Measurements from ENCODE around the gene HMGB1. TPM values are rescaled to one million over a fixed set of nuclear protein-coding genes. Genes with fewer than 3 reads are reported as not detected.

Gene HMGB1
- total RNA-seq (74.0 and 145 TPM in 2 replicates), polyA plus RNA-seq (267 and 457 TPM in 2 replicates), polyA minus RNA-seq (ENCODE audit: low replicate concordance) (6.7 and 9.1 TPM in 2 replicates)
- polyA plus RNA-seq (2012), result 259 and 484 TPM in 2 replicates

- peaks cover 2% of the 10 kb centered on the region for H3K4me1 ChIP-seq (ENCODE audit: control insufficient read depth, extremely low read depth, insufficient read depth, low read length)
- no peaks in the 10 kb centered on the region for H3K9me3 ChIP-seq (ENCODE audit: control insufficient read depth, insufficient read depth, low read depth, low read length)
- H3K79me2 ChIP-seq (ENCODE audit: control insufficient read depth, insufficient read depth, low read length), result peaks cover 26% of the 10 kb centered on the region
- no peaks in the 10 kb centered on the region for H3K27me3 ChIP-seq (ENCODE audit: control insufficient read depth, insufficient read depth, low read length)
- H3K4me3 ChIP-seq (replicated peaks in 1 of 4; ENCODE audit: control extremely low read depth in 1 of 4, insufficient read depth in 1 of 4, low read depth in 3 of 4, low read length in 4 of 4), result peak within 1 kb of the TSS; percentile 48 to 74 (median 59)
- peak within 1 kb of the TSS; percentile 87 for H3K4me2 ChIP-seq (ENCODE audit: extremely low read depth, insufficient read depth, low read length)
- TF ChIP-seq, protein P1, sequence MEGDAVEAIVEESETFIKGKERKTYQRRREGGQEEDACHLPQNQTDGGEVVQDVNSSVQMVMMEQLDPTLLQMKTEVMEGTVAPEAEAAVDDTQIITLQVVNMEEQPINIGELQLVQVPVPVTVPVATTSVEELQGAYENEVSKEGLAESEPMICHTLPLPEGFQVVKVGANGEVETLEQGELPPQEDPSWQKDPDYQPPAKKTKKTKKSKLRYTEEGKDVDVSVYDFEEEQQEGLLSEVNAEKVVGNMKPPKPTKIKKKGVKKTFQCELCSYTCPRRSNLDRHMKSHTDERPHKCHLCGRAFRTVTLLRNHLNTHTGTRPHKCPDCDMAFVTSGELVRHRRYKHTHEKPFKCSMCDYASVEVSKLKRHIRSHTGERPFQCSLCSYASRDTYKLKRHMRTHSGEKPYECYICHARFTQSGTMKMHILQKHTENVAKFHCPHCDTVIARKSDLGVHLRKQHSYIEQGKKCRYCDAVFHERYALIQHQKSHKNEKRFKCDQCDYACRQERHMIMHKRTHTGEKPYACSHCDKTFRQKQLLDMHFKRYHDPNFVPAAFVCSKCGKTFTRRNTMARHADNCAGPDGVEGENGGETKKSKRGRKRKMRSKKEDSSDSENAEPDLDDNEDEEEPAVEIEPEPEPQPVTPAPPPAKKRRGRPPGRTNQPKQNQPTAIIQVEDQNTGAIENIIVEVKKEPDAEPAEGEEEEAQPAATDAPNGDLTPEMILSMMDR (conservative IDR thresholded peaks at IDR 0.05 in 1 of 2, IDR thresholded peaks at IDR 0.05 in 1 of 2; ENCODE audit: low read depth in 1 of 2, low read length in 2 of 2), result no peak
- no peak for TF ChIP-seq EZH2 (IDR thresholded peaks at IDR 0.05; ENCODE audit: low read length, missing control alignments)
- no peaks in the 10 kb centered on the region for H3K36me3 ChIP-seq (ENCODE audit: control insufficient read depth, insufficient read depth, low read length)
- peak within 1 kb of the TSS; percentile 87 for H3K27ac ChIP-seq (ENCODE audit: insufficient read depth, low read length)
- peak; percentile 99 for DNase-seq (ENCODE audit: low read depth in 2 of 2)
- H4K20me1 ChIP-seq (ENCODE audit: control insufficient read depth, extremely low read depth, insufficient read depth, low read length), result no peaks in the 10 kb centered on the region
- H3K9ac ChIP-seq (ENCODE audit: insufficient read depth, low read length), result peak within 1 kb of the TSS; percentile 90
- no peak within 1 kb of the TSS for H2AFZ ChIP-seq (ENCODE audit: low read length)
Measured at GRCh38 chr13:30465593-30466357, at the start of gene HMGB1. TSS of gene HMGB1 (minus strand) at chr13:30465936. CDS start at chr13:30463680, 2,256 bp downstream.

DNA sequence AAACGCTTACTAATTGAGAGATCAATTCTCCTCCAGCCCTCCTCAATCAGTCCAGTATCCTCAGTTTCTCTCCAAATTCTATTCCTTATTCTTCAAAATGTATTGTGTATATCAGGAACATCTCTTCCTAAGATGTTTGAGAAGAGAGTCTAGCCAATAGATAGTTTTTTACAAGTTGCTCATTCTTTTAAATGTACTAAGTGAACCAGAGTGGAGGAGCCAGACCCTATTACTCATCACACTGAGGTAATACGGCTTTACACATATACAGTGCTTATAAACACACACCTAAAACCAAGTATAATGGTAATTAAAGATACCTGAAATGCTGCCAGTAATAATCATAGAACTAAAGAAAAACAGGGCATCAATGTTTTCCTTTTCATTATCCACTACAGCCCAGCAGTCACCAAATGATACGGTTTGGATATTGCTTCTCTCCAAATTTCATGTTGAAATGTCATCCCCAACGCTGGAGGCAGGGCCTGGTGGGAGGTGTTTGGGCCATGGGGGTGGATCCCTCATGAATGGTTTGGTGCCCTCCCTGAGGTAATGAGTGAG is 45.2 kb upstream of the HMGB1 start:
- Histone ChIP-seq H3K36me3 (ENCODE audit: control insufficient read depth, insufficient read depth, low read length) (no peaks in the 10 kb centered on the region), H4K20me1 (ENCODE audit: control insufficient read depth, extremely low read depth, insufficient read depth, low read length) (no peaks in the 10 kb centered on the region), H2AFZ (ENCODE audit: low read length) (no peak overlapping the region), H3K4me3 (replicated peaks in 1 of 4; ENCODE audit: control extremely low read depth in 1 of 4, insufficient read depth in 1 of 4, low read depth in 3 of 4, low read length in 4 of 4) (no peak overlapping the region), H3K4me2 (ENCODE audit: extremely low read depth, insufficient read depth, low read length) (no peak overlapping the region), H3K27ac (ENCODE audit: insufficient read depth, low read length) (no peak overlapping the region), H3K27me3 (ENCODE audit: control insufficient read depth, insufficient read depth, low read length) (no peaks in the 10 kb centered on the region), H3K9me3 (ENCODE audit: control insufficient read depth, insufficient read depth, low read depth, low read length) (no peaks in the 10 kb centered on the region), H3K9ac (ENCODE audit: insufficient read depth, low read length) (no peak overlapping the region), H3K4me1 (ENCODE audit: control insufficient read depth, extremely low read depth, insufficient read depth, low read length) (no peaks in the 10 kb centered on the region), H3K79me2 (ENCODE audit: control insufficient read depth, insufficient read depth, low read length) (no peaks in the 10 kb centered on the region)
- DNase-seq (ENCODE audit: low read depth in 2 of 2), result peak in 1 of 2 donors; percentile 33
- TF ChIP-seq EZH2 (IDR thresholded peaks at IDR 0.05; ENCODE audit: low read length, missing control alignments), result no peak
- TF ChIP-seq, protein P1 (conservative IDR thresholded peaks at IDR 0.05 in 1 of 2, IDR thresholded peaks at IDR 0.05 in 1 of 2; ENCODE audit: low read depth in 1 of 2, low read length in 2 of 2), result no peak

DNA sequence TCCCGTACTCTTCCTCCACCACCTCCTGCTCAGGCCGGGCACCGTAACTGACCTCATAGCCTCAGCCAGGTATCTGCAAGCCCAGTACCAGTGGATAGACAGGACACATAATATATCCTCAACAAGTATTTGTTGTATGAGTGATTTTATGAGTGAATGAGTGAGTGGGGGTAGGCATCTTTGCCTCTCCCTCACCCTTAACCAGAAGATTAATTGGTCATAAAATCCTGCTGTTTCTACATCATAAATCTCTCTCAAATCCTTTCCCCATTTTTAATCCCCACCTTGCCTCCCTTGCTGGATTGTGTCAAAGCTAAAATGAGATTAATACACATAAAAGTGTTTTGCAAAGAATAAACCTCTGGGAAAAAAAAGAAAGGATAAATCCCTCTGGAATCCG is 44.4 kb upstream of the HMGB1 start:
- Histone ChIP-seq H4K20me1 (ENCODE audit: control insufficient read depth, extremely low read depth, insufficient read depth, low read length) (no peaks in the 10 kb centered on the region), H3K4me2 (ENCODE audit: extremely low read depth, insufficient read depth, low read length) (no peak overlapping the region), H3K4me3 (replicated peaks in 1 of 4; ENCODE audit: control extremely low read depth in 1 of 4, insufficient read depth in 1 of 4, low read depth in 3 of 4, low read length in 4 of 4) (no peak overlapping the region), H3K79me2 (ENCODE audit: control insufficient read depth, insufficient read depth, low read length) (no peaks in the 10 kb centered on the region), H3K4me1 (ENCODE audit: control insufficient read depth, extremely low read depth, insufficient read depth, low read length) (no peaks in the 10 kb centered on the region), H3K36me3 (ENCODE audit: control insufficient read depth, insufficient read depth, low read length) (no peaks in the 10 kb centered on the region), H3K9ac (ENCODE audit: insufficient read depth, low read length) (no peak overlapping the region), H2AFZ (ENCODE audit: low read length) (no peak overlapping the region), H3K27me3 (ENCODE audit: control insufficient read depth, insufficient read depth, low read length) (no peaks in the 10 kb centered on the region), H3K9me3 (ENCODE audit: control insufficient read depth, insufficient read depth, low read depth, low read length) (no peaks in the 10 kb centered on the region), H3K27ac (ENCODE audit: insufficient read depth, low read length) (no peak overlapping the region)
- TF ChIP-seq EZH2 (IDR thresholded peaks at IDR 0.05; ENCODE audit: low read length, missing control alignments), result no peak
- TF ChIP-seq, protein P1 (conservative IDR thresholded peaks at IDR 0.05 in 1 of 2, IDR thresholded peaks at IDR 0.05 in 1 of 2; ENCODE audit: low read depth in 1 of 2, low read length in 2 of 2), result no peak
- no peak for DNase-seq (ENCODE audit: low read depth in 2 of 2)

Measured in fibroblast of lung (primary cell).